HG03108 (cell line): ENCODE results near the gene HID1.
"Not testable (repeated sequence)": the region's sequence is repeated elsewhere in the genome, so short reads cannot be mapped to it uniquely, and the experiment has no call there.

ENCODE experiments used
- ATAC-seq: cut with Tn5 transposase; IDR thresholded peaks from one replicate; pipeline ENCODE4 v1.9.1; 2021; ENCODE audit warnings: moderate library complexity; ENCODE audit not compliant: unreplicated experiment

Gene HID1

GRCh38 chr17:74972107-74972972 is at the start of gene HID1:
Gene HID1 (minus strand): TSS chr17:74972759. CDS start chr17:74972656, 103 bp downstream.
- no peak for ATAC-seq

DNA sequence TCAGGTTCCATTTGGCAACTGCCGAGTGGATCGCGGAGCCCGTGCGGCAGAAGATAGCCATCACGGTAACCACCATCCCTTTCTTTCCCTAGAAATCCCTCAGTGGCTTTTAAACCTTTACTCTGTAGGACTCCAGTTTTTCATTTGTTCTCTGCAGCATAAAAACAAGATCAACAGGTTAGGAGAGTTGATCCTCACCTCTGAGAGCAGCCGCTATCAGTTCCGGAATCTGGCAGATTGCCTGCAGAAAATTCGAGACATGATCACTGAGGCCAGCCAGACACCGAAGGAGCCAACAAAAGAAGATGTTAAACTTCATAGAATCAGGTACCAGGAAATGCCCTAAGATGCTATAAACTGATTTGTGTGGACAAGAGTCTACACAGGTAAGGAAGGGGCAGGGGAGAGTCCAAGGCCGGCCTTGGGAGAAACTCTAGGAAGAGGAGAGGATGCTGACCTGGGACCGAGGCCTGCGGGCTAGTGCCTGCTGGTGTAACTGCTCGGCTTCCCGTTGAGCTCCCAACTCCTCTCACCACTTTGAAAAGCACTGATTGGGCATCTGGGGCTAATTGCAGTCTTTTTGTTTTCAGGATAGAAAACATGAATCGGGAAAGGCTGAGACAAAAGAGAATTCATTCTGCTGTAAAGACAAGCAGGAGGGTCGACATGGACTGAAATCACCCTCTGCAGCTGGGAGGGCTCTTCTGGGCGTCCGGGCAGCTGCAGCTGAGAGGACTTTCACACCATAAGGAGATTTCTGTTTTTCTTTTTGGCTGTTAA is 48.0 kb upstream of the HID1 start:
- ATAC-seq = no peak

DNA sequence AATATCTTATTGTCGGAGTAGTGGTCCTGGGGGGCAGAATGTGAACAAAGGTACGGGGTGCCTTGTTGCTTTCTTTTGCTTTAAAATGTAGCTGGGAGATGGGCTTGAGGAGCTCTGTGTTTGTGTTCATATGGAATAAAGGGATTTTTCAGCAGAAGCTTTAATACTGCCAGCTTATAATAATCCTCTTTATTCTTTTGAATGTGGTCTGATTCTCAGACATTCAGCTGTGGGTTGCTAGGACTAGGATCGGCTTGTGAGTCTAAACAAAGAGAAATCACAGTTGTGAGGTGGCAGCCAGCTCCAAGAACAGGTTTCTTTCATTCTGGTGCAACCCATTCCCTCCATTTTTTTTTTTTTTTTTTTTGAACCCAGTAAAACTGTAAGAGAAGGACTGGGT is 47.2 kb upstream of the HID1 start:
- no peak for ATAC-seq

DNA sequence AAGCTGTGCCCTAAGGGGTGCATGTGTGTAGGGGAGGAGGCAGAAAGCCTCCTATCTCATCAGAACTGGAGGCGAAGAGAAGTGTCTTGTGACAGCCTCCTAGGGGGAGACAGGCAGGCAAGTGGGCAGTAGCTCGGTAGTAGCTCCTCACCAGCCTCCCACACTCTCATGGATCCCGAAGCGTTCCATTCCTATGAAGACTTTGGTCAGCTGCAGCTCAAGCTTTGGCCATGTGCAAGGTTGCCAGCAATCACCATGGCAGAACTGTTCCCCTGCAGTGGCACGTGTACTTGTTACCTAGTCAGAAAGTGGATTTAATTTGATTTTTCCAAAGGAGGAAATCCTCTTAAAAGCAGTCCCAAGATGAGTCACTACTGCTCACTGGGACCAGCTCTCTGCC is 46.6 kb upstream of the HID1 start:
- no peak for ATAC-seq

GRCh38 chr17:75013092-75013559 is 40.6 kb upstream of the HID1 start:
- no peak for ATAC-seq

- ATAC-seq = peak; percentile 86
Measured at GRCh38 chr17:75012346-75013091, 40.0 kb upstream of the HID1 start, which contains the start of gene MRPL58. Gene MRPL58 (plus strand): TSS chr17:75012670. CDS start chr17:75012687, 17 bp downstream.

- ATAC-seq = no peak
Measured at GRCh38 chr17:75012096-75012345, 39.5 kb upstream of the HID1 start.

- no peak for ATAC-seq
Measured at GRCh38 chr17:75011401-75012095, 39.0 kb upstream of the HID1 start.

DNA sequence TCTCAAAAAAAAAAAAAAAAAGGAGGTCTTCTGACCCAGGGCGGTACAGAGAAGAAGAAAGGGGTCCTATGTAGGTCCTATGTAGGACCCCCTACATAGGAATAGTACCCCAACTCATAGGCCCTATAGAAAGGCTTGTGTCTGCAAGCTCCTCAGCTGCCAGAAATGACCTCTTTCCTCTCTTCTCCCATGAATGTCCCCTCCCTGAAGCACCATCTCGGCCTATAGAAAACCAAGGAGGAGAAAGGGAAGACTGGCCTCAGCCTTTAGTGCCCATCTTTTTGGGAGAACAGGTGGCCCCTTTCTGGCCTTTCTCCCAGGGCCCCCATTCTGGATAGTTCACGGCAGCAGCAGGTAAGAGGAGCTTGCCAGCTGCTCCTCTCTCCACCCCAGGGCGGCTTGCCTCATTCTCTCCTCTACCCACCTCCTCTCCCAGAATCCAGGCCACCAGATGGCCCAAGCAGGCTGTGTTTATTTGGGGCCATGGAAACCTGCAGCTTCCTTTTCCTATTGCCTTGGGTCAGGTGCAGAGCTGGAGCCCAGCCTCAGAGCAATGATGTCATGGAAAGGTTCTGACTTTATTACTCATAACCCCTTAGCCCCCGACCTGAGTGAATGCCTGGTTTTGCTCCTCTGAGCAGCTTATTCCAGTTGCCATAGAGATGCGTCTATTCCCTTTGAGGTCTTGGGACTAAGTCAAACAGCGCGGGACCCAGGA is 38.3 kb upstream of the HID1 start:
- ATAC-seq = no peak

DNA sequence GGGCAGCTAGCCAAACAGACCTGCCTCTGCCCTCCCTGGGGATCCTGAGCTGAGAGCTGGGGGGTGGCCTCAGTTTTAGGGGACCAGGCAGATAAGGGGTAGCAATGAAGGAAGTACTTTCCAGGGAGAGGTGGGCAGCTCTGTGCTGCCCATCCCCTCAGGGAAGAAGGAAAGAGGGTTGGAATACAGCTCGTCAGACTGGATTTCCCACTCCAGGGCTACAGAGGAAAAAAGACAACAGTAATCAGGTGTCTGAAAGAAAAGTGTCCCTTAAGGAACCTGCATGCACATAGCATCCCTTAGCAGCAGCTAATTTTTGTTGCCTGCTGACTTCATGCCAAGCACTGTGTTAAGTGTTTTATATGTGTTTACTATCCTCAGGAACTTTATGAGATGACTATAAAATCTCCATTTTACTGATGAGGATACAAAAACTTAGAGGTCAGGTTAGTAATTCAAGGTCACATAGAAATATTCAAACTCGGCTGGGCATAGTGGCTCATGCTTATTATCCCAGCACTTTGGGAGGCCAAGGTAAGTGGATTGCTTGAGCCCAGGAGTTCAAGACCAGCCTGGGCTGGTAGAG is 36.7 kb upstream of the HID1 start:
- no peak for ATAC-seq

- no peak for ATAC-seq
Measured at GRCh38 chr17:75008373-75008772, 35.8 kb upstream of the HID1 start.

GRCh38 chr17:75006653-75007052 is 34.1 kb upstream of the HID1 start:
- no peak for ATAC-seq

DNA sequence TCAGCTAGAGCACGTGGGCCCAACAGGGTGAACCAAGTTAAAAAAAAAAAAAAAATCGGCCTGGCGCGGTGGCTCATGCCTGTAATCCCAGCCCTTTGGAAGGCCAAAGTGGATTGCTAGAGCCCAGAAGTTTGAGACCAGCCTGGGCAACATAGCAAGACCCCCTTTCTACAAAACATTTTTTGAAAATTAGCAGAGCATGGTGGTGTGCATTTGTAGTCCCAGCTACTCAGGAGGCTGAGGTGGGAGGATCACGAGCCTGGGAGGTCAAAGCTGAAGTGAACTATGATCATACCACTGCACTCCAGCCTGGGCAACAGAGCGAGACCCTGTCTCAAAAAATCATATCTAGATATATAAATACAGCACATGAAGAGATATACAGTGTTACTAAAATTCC is 33.5 kb upstream of the HID1 start:
- ATAC-seq = not testable (repeated sequence)

DNA sequence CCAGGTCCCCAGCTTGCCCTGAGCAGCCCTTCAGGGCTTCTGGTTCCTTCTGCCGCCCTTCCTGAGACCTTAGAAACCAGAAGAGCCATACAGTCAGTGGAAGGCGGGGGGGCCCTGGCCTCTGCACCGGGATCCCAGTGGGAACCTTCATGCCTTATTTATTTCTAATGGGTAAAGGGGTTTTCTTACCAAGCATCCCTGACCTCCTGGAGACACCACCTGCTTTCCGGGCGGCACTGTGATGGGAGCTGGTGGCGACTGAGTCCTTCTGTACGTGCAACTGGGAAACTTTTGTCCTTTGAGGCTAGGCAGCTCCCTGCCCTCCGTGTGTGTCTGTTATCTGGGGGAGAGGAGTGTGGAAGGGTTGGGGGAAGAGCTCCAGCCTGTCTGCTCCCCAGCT is 32.7 kb upstream of the HID1 start:
- no peak for ATAC-seq

- ATAC-seq = no peak
Measured at GRCh38 chr17:75004371-75004770, 31.8 kb upstream of the HID1 start.

DNA sequence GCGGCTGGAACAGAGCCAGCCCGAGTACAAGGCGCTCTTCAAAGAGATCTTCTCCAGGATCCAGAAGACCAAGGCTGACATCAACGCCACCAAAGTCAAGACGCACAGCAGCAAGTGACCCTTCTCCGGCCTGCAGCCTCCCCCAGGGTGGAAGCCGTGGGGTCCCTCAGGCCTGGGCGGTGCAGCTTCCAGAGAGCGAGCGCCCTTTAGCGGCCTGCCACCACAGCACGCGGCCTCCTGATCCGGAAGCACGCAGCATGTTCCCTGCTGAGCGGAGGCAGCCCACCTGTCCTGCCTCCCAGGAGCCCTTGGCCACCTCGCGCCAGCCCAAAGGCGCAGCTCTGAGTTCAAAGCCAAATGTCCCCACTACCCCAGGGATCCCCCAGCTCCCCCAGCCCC is 31.4 kb upstream of the HID1 start:
- no peak for ATAC-seq

GRCh38 chr17:75003070-75003956 is 30.8 kb upstream of the HID1 start:
- ATAC-seq = no peak

DNA sequence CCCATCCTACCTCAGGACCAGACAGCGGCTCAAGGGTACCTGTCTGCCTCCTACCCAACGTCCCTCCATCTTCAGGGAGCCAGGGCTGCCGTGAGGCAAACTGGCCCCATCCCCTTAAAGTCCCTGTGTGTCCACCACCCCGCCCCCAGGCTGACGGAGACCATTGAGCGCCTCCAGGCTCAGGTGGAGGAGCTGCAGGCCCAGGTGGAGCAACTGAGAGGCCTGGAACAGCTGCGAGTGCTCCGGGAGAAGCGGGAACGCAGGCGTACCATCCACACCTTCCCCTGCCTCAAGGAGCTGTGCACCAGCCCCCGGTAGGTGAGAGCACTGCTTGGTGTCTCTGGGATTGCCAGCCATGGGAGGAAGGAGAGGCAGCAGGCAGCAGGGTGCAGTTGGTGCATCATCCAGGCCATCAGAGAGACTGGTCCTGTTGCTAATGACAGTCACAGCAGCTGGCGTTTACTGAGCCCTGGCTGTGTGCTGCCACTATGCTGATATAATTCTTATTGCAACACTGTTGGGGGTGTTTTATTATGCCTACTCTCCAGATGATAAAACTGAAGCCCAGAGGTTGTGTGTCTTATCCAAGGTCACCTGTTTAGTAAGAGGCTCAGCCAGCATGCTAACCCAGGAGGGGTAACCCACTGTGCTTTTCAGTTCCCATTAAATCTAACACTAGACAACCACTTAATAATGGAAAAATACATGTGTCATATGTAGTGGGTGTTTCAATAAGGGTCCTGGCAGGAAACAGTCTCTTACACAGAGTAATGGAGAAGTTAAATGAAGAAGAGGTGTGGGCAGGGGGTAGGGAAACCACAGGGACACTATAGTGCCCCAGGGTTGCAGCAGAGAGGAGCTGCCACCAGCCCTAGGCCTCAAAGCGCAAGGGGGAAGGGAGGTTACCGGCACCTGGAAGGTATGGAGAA is 29.6 kb upstream of the HID1 start:
- no peak for ATAC-seq
